Sciatic nerve (tissue), 2 donors: ENCODE data around the gene FMN2. TPM values are rescaled to one million over a fixed set of nuclear protein-coding genes. Genes with fewer than 3 reads are reported as not detected.
"Not testable (repeated sequence)": the region's sequence is repeated elsewhere in the genome, so short reads cannot be mapped to it uniquely, and the experiment has no call there.

Experiments used
- ATAC-seq: fragments of 200-7000 bp; cut with Tn5 transposase; one replicate; pipeline ENCODE4 v1.9.1; 2020; ENCODE audit warnings: mild to moderate bottlenecking, moderate library complexity
- DNase-seq: peaks from one replicate; pipeline ENCODE4 v3.0.0-alpha.2; 2020; ENCODE audit warnings: low spot score
- intact Hi-C: fragments of 100-400 bp; cut with DNase I; formaldehyde crosslinking; loops from one replicate; pipeline ENCODE4 v1.14.2; 2022
- total RNA-seq: library from RNA; stranded (reverse); fragmentation: NEBNext Ultra II Directional; extraction: Animal tissue kit (Norgen Biotek cat#: 25700); gene quantifications from one replicate; pipeline ENCODE4 v1.2.1, GENCODE V29; 2021
- donor health status: DM: no; HTN: no; CAD: no.
- donor health status: DM: no; HTN: no; CAD: no.

FMN2 gene
- total RNA-seq, 1 donor from 2014 or later = 60.1 TPM

GRCh38 chr1:240328382-240328781, 236.7 kb downstream of the FMN2 start:
- ATAC-seq, intact Hi-C loops, DNase-seq: not testable (repeated sequence)

- ATAC-seq = no peak
- intact Hi-C loops = no loop called here
- DNase-seq = no peak
Measured at GRCh38 chr1:240329443-240329842, 237.8 kb downstream of the FMN2 start.

GRCh38 chr1:240332672-240333071, 241.0 kb downstream of the FMN2 start:
- ATAC-seq (no peak), DNase-seq (no peak)
- intact Hi-C loops = no loop called here

GRCh38 chr1:240337781-240338180, 246.1 kb downstream of the FMN2 start:
- ATAC-seq = peak; percentile 72
- intact Hi-C loops = no loop called here
- DNase-seq = no peak

- intact Hi-C loops = no loop called here
- ATAC-seq (no peak), DNase-seq (no peak)
Measured at GRCh38 chr1:240338837-240339236, 247.2 kb downstream of the FMN2 start.

- intact Hi-C loops = no loop called here
- DNase-seq (no peak), ATAC-seq (no peak)
Measured at GRCh38 chr1:240341365-240342250, 249.9 kb downstream of the FMN2 start.

- DNase-seq = no peak
- intact Hi-C loops = no loop called here
- ATAC-seq = no peak
Measured at GRCh38 chr1:240342251-240342625, 250.6 kb downstream of the FMN2 start.

- DNase-seq (no peak), ATAC-seq (no peak)
- intact Hi-C loops = no loop called here
Measured at GRCh38 chr1:240343045-240343444, 251.4 kb downstream of the FMN2 start.

- no peak for DNase-seq
- ATAC-seq = no peak
- intact Hi-C loops = no loop called here
Measured at GRCh38 chr1:240343966-240344365, 252.3 kb downstream of the FMN2 start.

- DNase-seq (no peak), ATAC-seq (no peak)
- intact Hi-C loops = no loop called here
Measured at GRCh38 chr1:240344918-240345317, 253.2 kb downstream of the FMN2 start.

- no peak for ATAC-seq
- intact Hi-C loops = no loop called here
- DNase-seq = no peak
Measured at GRCh38 chr1:240349695-240350094, 258.0 kb downstream of the FMN2 start.

- DNase-seq (no peak), ATAC-seq (no peak)
- intact Hi-C loops = no loop called here
Measured at GRCh38 chr1:240350910-240351331, 259.2 kb downstream of the FMN2 start.

GRCh38 chr1:240351690-240352089, 260.0 kb downstream of the FMN2 start:
- intact Hi-C loops = no loop called here
- ATAC-seq = no peak
- no peak for DNase-seq

GRCh38 chr1:240352769-240353168, 261.1 kb downstream of the FMN2 start:
- intact Hi-C loops = no loop called here
- ATAC-seq = no peak
- DNase-seq = no peak

- ATAC-seq (no peak), DNase-seq (no peak)
- intact Hi-C loops = no loop called here
Measured at GRCh38 chr1:240356568-240356967, 264.9 kb downstream of the FMN2 start.

- no peak for DNase-seq
- ATAC-seq = no peak
- intact Hi-C loops = no loop called here
Measured at GRCh38 chr1:240362046-240362445, 270.4 kb downstream of the FMN2 start.

GRCh38 chr1:240362826-240363225, 271.1 kb downstream of the FMN2 start:
- no peak for ATAC-seq
- intact Hi-C loops = no loop called here

GRCh38 chr1:240363315-240363714, 271.6 kb downstream of the FMN2 start:
- intact Hi-C loops = no loop called here
- DNase-seq = no peak
- ATAC-seq = no peak

More at GRCh38 chr1:240362826-240363225, 271.1 kb downstream of the FMN2 start:
- DNase-seq = no peak

- intact Hi-C loops = no loop called here
- no peak for ATAC-seq
- DNase-seq = no peak
Measured at GRCh38 chr1:240363914-240364313, 272.2 kb downstream of the FMN2 start.

GRCh38 chr1:240366636-240367035, 275.0 kb downstream of the FMN2 start:
- DNase-seq (no peak), ATAC-seq (no peak)
- intact Hi-C loops = no loop called here

GRCh38 chr1:240385551-240385950, 293.9 kb downstream of the FMN2 start:
- no peak for DNase-seq
- no peak for ATAC-seq
- intact Hi-C loops = no loop called here
